Measurements from ENCODE around the gene DHRS12. TPM values are rescaled to one million over a fixed set of nuclear protein-coding genes. Genes with fewer than 3 reads are reported as not detected.
A peak's percentile ranks its signal among the peaks of the same experiment; 100 is the strongest.

Gene DHRS12
- total RNA-seq, 4 donors from 2014 or later = 4.7 to 11.3 (median 7.9) TPM

GRCh38 chr13:51845574-51846318 is 41.8 kb upstream of the DHRS12 start:
- Histone ChIP-seq H3K27me3 (peaks cover 0 to 36% (median 0%) of the 10 kb centered on the region in 4 donors), H3K27ac (no peak overlapping the region), H3K4me1 (peaks cover 0 to 7% (median 5%) of the 10 kb centered on the region in 3 donors), H3K4me3 (no peak overlapping the region), H3K9me3 (no peaks in the 10 kb centered on the region), H3K36me3 (no peaks in the 10 kb centered on the region)
- intact Hi-C loops (cut with DNase I) = no loop called here
- no peak for DNase-seq
- WGBS, 2 donors = 69 to 88% methylated on average over 2 to 4 of the region's 5 CpGs
- TF ChIP-seq POLR2A (IDR thresholded peaks at IDR 0.05) (no peak), CTCF (IDR thresholded peaks at IDR 0.05) (no peak)

- DNase-seq = no peak
- Histone ChIP-seq H3K27me3 (peaks cover 0 to 36% (median 0%) of the 10 kb centered on the region in 4 donors), H3K36me3 (no peaks in the 10 kb centered on the region), H3K27ac (no peak within 1 kb of the TSS), H3K4me1 (peaks cover 0 to 7% (median 5%) of the 10 kb centered on the region in 3 donors), H3K9me3 (no peaks in the 10 kb centered on the region), H3K4me3 (peak within 1 kb of the TSS in 1 of 4 donors; percentile 36)
- no peak for TF ChIP-seq POLR2A (IDR thresholded peaks at IDR 0.05)
- peak; percentile 32 to 74 (median 60) for TF ChIP-seq CTCF (IDR thresholded peaks at IDR 0.05)
- 45 to 58% methylated on average over 12 to 13 of the region's 20 CpGs for WGBS, 2 donors
- intact Hi-C loops (cut with DNase I) = no loop called here
Observed at GRCh38 chr13:51844862-51845573, 41.1 kb upstream of the DHRS12 start, which contains the start of gene TMEM272. Gene TMEM272, minus strand, starts transcription at chr13:51845177. Its CDS starts 6,647 bp downstream, at chr13:51838530.

GRCh38 chr13:51843529-51843928 is 39.6 kb upstream of the DHRS12 start:
- no peak for DNase-seq
- TF ChIP-seq CTCF (IDR thresholded peaks at IDR 0.05) (no peak), POLR2A (IDR thresholded peaks at IDR 0.05) (no peak)
- H3K27ac ChIP-seq = no peak overlapping the region
- H3K27me3 ChIP-seq = peaks cover 0 to 46% (median 0%) of the 10 kb centered on the region in 4 donors
- intact Hi-C loops (cut with DNase I) = no loop called here
- no peak overlapping the region for H3K4me3 ChIP-seq
- WGBS, 2 donors = 40 to 73% methylated on average over 3 of the region's 3 CpGs
- H3K36me3 ChIP-seq = no peaks in the 10 kb centered on the region
- no peaks in the 10 kb centered on the region for H3K9me3 ChIP-seq
- H3K4me1 ChIP-seq = peaks cover 0 to 7% (median 5%) of the 10 kb centered on the region in 3 donors

- no peak for TF ChIP-seq CTCF (IDR thresholded peaks at IDR 0.05)
- TF ChIP-seq POLR2A (IDR thresholded peaks at IDR 0.05) = no peak
- Histone ChIP-seq H3K27ac (no peak overlapping the region), H3K4me1 (peaks cover 0 to 7% (median 5%) of the 10 kb centered on the region in 3 donors), H3K36me3 (no peaks in the 10 kb centered on the region), H3K4me3 (no peak overlapping the region), H3K27me3 (peaks cover 0 to 46% (median 0%) of the 10 kb centered on the region in 4 donors), H3K9me3 (no peaks in the 10 kb centered on the region)
- intact Hi-C loops (cut with DNase I) = no loop called here
- no peak for DNase-seq
- 60% methylated on average over 6 of the region's 6 CpGs for WGBS, 2 donors
Observed at GRCh38 chr13:51841732-51842131, 37.8 kb upstream of the DHRS12 start.

GRCh38 chr13:51840917-51841316 is 37.0 kb upstream of the DHRS12 start:
- no peaks in the 10 kb centered on the region for H3K36me3 ChIP-seq
- no peak for DNase-seq
- TF ChIP-seq CTCF (IDR thresholded peaks at IDR 0.05) = no peak
- peaks cover 0 to 7% (median 5%) of the 10 kb centered on the region in 3 donors for H3K4me1 ChIP-seq
- no peaks in the 10 kb centered on the region for H3K9me3 ChIP-seq
- intact Hi-C loops (cut with DNase I) = no loop called here
- no peak overlapping the region for H3K4me3 ChIP-seq
- peaks cover 0 to 46% (median 0%) of the 10 kb centered on the region in 4 donors for H3K27me3 ChIP-seq
- H3K27ac ChIP-seq = no peak overlapping the region
- 83 to 88% methylated on average over 4 to 6 of the region's 6 CpGs for WGBS, 2 donors
